NCI-H1105 (cell line): Measurements from ENCODE around the gene LMNA.

Experiments
- DNase-seq: peaks from one replicate; lab custom pipeline; 2025; lab: John Stamatoyannopoulos, UW

Gene LMNA

GRCh38 chr1:156082309-156083091, 32.0 kb upstream of the LMNA start, which contains the start of gene MEX3A:
MEX3A (minus strand) TSS chr1:156082465; CDS start chr1:156081998, 467 bp downstream.
- DNase-seq, result peak; percentile 78

GRCh38 chr1:156083800-156084790, 30.4 kb upstream of the LMNA start:
- no peak for DNase-seq

- no peak for DNase-seq
Measured at GRCh38 chr1:156086256-156086662, 28.3 kb upstream of the LMNA start.

DNA sequence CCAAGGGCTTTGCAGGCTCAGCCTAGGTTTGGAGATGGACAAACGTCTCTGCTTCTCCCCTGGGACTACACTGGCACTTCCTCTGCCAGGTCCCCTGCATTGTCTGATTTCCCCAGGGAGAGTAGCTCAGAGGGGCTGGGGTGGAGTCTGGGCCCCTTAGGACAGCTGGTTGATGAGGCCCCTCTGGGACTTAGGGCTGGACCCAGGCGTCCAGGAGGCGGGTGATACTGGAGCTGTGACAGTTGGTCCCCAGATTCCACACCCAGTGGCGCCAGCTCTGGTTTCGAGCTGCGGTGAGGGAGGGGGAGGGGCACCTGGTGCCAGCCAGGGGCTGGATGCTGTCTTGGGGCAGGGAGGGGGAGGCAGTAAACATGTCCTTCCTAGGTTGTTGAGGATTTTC, 24.8 kb upstream of the LMNA start:
- DNase-seq, result no peak

GRCh38 chr1:156090138-156090839, 24.2 kb upstream of the LMNA start:
- DNase-seq, result no peak

DNA sequence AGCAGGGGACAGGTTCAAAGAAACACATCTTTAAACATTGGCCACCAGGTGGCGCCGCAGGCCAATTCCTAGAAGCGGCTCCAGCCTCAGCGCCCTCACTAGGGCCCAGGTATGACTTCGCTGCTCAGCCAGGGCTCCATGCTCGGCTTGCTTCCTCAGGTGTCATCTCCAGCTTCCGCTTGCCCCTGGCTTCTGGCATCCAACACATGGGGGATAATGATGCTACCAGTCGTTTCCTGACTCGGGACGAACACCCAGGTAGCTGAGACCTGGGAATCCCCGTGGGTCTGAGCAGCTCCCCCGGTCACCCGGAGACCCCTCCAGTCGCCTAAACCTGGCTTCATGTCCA, 23.7 kb upstream of the LMNA start:
- DNase-seq, result peak; percentile 81

GRCh38 chr1:156091610-156092009, 22.9 kb upstream of the LMNA start:
- no peak for DNase-seq

GRCh38 chr1:156095906-156096508, 18.5 kb upstream of the LMNA start:
- no peak for DNase-seq

DNA sequence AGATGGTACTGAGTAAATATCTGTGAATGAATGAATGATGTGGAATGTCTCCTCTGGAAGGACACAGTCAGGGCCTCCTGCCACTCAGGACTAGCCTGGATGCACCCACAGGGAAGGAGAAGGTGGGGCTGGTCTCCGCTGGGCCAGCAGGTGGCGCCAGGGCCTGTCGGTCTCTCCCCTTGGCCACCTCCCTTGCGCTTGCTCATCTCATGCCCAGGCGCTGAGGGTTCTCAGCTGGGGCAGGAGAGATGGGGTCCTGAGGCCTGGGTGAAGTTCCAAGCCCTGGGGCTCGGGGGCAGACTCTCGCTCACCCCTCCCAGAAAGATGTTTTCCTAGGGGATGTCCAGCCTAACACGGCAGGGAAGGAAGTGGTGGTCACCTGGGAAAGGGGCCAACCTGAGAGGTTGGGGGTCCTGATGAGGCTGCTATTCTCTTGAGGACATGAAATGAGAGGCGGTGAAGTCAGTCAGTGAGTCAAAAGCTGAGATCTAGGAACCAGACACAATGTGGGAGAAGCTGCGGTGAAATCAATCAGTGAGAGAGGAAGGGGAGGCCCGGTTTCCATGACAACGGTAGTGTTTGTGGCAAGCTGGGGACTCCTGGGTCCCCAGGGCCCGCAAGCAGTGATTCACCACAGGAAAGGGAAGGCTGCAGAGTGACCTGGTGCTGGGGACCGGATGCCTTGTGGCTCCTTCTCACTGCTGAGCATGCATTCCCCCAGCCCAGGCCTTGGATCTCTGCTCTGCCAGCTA, 17.7 kb upstream of the LMNA start:
- DNase-seq, result peak; percentile 51

DNA sequence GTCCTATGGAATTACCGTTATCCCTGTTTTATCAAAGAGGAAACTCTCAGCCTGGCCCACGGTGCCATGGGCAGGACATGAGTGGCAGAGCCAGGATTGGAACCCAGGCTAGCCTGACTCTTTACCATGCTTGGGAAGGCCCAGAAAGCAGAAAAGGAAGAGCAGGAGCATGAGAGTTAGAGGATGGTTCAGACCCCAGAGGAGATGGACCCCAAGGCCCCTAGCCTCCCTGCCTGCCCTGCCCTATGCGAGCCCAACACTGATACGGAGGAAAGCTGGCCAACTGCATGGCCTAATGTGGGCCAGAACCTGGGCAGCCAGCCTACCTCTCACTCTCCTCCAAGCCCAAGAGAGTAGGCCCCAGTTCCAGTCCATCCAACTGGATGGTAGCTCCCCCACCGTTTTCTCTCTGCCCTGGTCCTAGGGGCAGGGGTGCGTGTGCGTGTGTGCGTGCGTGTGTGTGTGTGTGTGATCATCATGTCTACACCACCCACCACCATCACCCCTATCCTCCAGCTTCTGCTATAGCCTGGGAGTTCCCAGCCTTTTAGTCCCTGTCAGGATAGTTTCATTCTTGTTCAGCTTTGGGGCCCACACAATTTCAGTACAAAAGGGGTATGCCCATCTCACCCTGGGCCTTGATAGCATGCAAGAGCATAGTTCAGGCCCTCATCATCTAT, 16.9 kb upstream of the LMNA start:
- no peak for DNase-seq

DNA sequence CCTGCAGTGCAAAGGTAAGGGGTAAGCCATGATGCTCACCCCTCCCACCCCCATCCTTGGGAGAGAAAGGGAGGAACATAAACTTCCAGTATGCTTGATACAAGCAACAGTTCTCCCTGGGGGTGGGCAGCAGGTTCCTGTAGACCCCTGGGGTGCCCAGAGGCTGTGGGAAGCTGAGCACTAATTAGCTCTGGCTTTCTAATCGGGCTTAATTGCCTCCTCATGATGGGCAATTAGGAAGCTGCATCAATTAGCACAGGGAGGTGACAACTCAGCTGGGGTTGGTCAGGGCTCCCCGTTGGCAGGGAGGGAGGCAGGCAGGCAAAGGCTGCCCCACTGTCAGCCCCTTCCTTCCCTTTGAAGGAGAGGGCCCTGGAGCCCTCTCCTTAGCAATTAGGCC, 15.7 kb upstream of the LMNA start:
- DNase-seq, result no peak

GRCh38 chr1:156099282-156099681, 15.2 kb upstream of the LMNA start:
- no peak for DNase-seq

DNA sequence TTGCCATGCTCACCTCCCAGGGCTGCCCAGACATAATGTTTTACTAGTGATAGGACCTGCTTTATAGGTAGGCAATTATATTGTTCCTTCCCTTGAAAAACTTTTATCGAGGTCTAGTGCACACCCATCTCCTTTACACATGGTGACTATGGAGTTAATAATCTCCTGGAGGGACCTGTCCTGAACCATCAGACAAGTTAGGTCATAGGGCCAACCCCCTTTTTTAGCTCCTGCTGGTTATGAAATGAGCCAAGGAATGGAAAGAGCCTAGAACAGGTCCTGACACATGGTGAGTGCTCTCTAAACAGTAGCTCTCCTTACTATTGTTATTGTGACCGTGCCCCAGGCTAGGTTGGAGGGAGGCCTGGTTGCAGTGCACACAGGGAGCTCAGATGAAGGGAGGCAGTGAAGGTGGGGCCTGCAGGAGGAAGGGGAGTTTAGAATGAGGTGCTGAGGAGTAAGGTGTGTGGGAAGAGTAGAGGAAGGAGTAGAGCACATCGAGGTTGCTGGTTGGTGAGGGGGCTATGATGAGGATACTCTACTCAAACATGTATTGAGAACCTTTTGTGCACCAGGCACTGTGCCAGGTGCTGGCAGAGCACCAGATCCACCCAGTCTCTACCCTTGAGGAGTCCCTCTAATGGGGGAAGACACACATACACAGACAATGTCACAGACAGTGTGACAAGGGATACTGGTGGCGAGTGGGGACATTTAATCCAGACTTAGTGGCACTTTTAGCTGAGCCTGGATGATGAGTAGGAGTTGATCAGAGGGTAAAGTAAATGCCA, 14.1 kb upstream of the LMNA start:
- peak; percentile 15 for DNase-seq

- DNase-seq, result no peak
Measured at GRCh38 chr1:156101880-156102279, 12.6 kb upstream of the LMNA start.

GRCh38 chr1:156102633-156103511, 11.6 kb upstream of the LMNA start:
- DNase-seq, result no peak

GRCh38 chr1:156103521-156103947, 11.0 kb upstream of the LMNA start:
- no peak for DNase-seq

DNA sequence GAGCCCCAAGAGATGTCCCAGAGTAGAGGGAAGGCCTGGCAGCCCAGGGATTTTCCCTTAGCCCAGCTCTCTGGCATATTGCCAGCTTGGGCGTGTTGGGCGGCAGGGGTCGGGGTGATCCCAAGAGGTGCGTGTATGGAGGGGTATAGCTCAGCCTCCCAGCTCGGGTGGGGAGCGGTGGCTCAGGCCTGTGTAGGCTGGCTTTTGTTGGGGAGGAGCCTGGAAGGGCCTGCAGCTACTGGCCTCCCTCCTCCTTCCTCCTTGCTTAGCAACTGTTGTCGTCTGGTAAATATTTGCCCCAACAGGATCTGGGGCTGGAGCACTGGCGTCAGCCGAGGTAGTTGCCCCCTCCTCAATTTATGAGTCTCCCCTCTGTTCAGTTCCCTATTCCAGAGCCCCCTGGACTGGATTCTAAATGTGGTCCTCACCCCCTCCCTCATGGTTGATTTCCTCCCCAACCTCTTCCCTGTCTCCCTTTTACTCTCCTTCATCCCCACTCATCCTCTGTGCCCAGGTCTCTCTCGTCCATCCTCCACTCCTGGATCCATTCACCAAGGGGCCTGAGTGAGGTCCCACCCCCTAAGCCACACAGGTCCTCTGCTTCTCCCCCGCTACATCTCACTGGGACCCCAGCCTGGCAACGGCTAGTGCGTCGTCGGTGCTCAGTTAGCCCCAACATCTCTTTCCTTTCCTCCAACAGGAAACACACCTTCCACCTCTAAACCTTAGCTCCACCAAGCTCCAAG, 10.3 kb upstream of the LMNA start:
- no peak for DNase-seq
